ENCODE results near the gene GNG7.

GNG7 gene

GRCh38 chr19:2552859-2553258 lies 149.6 kb downstream of the GNG7 start:
- in situ Hi-C loops (cut with HindIII; ENCODE audit: low sequenced_read_pairs), result no loop called here
- TF ChIP-seq CTCF (IDR thresholded peaks at IDR 0.05; ENCODE audit: low read depth, low read length, missing control alignments), result no peak
- H3K4me3 ChIP-seq (ENCODE audit: low read depth, low read length), result no peak overlapping the region
- DNase-seq (ENCODE audit: low read depth), result no peak

GRCh38 chr19:2551864-2552185 lies 150.7 kb downstream of the GNG7 start:
- in situ Hi-C loops (cut with HindIII; ENCODE audit: low sequenced_read_pairs), result no loop called here
- DNase-seq (ENCODE audit: low read depth), result no peak
- TF ChIP-seq CTCF (IDR thresholded peaks at IDR 0.05; ENCODE audit: low read depth, low read length, missing control alignments), result no peak
- no peak overlapping the region for H3K4me3 ChIP-seq (ENCODE audit: low read depth, low read length)

GRCh38 chr19:2551172-2551863 lies 151.2 kb downstream of the GNG7 start:
- in situ Hi-C loops (cut with HindIII; ENCODE audit: low sequenced_read_pairs), result no loop called here
- no peak overlapping the region for H3K4me3 ChIP-seq (ENCODE audit: low read depth, low read length)
- no peak for TF ChIP-seq CTCF (IDR thresholded peaks at IDR 0.05; ENCODE audit: low read depth, low read length, missing control alignments)
- no peak for DNase-seq (ENCODE audit: low read depth)

- H3K4me3 ChIP-seq (ENCODE audit: low read depth, low read length), result no peak overlapping the region
- in situ Hi-C loops (cut with HindIII; ENCODE audit: low sequenced_read_pairs), result no loop called here
- DNase-seq (ENCODE audit: low read depth), result no peak
- TF ChIP-seq CTCF (IDR thresholded peaks at IDR 0.05; ENCODE audit: low read depth, low read length, missing control alignments), result peak; percentile 8
Observed at GRCh38 chr19:2550431-2551171, 151.9 kb downstream of the GNG7 start.

GRCh38 chr19:2549701-2550191 lies 152.7 kb downstream of the GNG7 start:
- peak; percentile 97 for DNase-seq (ENCODE audit: low read depth)
- H3K4me3 ChIP-seq (ENCODE audit: low read depth, low read length), result no peak overlapping the region
- no peak for TF ChIP-seq CTCF (IDR thresholded peaks at IDR 0.05; ENCODE audit: low read depth, low read length, missing control alignments)
- in situ Hi-C loops (cut with HindIII; ENCODE audit: low sequenced_read_pairs), result no loop called here

- in situ Hi-C loops (cut with HindIII; ENCODE audit: low sequenced_read_pairs), result no loop called here
- DNase-seq (ENCODE audit: low read depth), result no peak
- no peak for TF ChIP-seq CTCF (IDR thresholded peaks at IDR 0.05; ENCODE audit: low read depth, low read length, missing control alignments)
- no peak overlapping the region for H3K4me3 ChIP-seq (ENCODE audit: low read depth, low read length)
Observed at GRCh38 chr19:2548966-2549365, 153.5 kb downstream of the GNG7 start.
